GM08714 (cell line): ENCODE data around the gene BMP2K.

Source experiments
- H3K4me3 ChIP-seq: fragments of 200-500 bp; sonication (Bioruptor generic); 2 replicates; pipeline ENCODE4 v1.5.1; 2014; ENCODE audit warnings: mild to moderate bottlenecking, low read length, inconsistent platforms
- ZNF274 ChIP-seq: IDR thresholded peaks from 2 replicates; pipeline ENCODE4 v1.6.1; 2012; ENCODE audit warnings: mild to moderate bottlenecking, low read depth, low read length

Gene BMP2K

DNA sequence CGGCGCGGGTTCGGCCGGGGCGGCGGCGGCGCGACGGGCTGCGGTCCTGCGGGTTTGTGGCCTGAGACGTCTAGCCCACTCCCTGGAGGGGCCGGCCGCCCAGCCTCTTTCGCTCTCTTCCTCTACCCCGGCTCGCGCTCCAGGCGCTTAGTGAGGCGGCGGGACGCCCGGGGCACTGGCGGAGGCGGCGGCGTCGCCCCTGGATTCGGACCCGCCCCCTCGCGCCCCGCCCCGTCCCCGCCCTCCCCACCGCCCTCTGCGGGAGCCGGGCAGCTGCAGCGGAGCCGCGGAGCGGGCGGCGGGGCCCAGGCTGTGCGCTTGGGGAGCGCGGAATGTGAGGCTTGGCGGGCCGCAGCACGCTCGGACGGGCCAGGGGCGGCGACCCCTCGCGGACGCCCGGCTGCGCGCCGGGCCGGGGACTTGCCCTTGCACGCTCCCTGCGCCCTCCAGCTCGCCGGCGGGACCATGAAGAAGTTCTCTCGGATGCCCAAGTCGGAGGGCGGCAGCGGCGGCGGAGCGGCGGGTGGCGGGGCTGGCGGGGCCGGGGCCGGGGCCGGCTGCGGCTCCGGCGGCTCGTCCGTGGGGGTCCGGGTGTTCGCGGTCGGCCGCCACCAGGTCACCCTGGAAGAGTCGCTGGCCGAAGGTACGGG lies at the start of gene BMP2K:
TSS of gene BMP2K (plus strand) at position 272 of the 650 bp plus-strand sequence. CDS start at position 466, 194 bp downstream.
- peak within 1 kb of the TSS; percentile 87 for H3K4me3 ChIP-seq
- no peak for TF ChIP-seq ZNF274

DNA sequence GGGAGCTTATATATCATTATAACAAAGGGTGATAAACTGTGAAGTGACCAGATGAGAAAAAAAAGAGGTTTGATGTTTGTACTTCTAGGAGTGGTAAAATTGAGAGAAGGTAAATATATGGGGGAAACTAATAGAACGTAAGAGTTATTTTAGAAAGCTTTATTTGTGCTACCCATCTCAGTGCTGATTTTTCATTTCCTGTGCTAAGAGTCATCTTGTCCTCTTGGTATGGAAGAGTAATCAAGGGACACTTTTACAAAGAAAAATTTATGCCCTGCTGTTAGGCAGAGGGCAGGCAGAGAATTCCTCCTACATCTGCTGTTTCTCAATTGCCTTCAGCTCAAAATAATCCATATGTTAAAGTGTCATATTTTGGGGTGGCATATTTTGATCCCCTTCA lies 49.6 kb upstream of the BMP2K start:
- H3K4me3 ChIP-seq = no peak overlapping the region
- TF ChIP-seq ZNF274 = no peak

- no peak for TF ChIP-seq ZNF274
Observed at GRCh38 chr4:78732332-78733104, 43.6 kb upstream of the BMP2K start.

DNA sequence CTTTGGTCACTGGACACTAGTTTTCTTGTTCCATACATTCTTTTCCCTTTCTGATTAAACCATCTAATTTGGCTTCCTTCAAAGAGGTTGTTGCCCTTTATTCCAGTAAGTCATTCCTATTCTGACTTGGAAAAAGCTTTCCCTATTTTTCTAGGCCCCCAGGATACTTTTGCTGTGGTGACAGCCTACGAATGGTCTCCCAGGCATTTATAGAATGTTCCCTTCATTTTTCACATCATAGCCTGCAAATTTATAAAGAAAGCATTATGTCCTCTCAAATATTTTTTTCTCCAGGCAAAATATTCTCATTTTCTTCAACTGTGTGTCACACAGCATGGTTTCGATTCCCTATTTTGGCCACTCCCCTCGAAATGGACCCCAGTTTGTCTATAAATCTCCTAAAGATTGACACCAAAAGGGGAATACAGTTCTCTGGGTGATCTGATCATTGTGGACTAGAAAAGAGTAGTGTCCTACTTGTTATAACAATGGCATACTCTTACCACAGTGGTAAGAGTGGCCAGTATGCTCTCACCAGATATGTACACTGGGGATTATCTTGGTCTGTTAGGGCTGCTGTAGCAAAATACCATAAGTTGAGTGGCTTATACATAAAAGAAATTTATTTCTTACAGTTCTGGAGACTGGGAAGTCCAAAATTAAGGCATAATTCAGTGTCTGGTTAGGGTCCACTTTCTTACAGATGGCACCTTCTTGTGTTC lies 41.5 kb upstream of the BMP2K start:
- no peak overlapping the region for H3K4me3 ChIP-seq
- no peak for TF ChIP-seq ZNF274

More at GRCh38 chr4:78732332-78733104, 43.6 kb upstream of the BMP2K start:
- H3K4me3 ChIP-seq = no peak overlapping the region

DNA sequence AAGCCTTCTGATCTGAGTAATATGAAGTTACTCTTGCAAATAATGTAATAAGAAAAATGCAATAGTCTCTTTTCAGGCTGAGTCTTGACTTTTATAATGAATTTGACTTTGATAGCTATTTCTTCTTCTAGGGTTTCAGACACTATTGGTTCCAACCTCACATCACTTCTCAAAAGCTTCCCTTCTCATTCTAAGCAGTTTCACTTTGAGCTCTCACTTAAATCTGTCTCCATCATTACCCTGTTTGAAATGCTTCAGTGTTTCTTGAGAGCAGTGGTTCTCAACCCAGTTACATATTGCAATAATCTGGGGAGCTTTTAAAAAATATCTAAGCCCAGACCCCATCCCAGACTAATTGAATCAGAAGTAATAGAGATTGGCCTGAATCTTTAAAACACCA lies 40.5 kb upstream of the BMP2K start:
- no peak for TF ChIP-seq ZNF274
- H3K4me3 ChIP-seq = no peak overlapping the region

- no peak for TF ChIP-seq ZNF274
Observed at GRCh38 chr4:78737035-78737434, 39.1 kb upstream of the BMP2K start.

GRCh38 chr4:78737973-78738372 lies 38.2 kb upstream of the BMP2K start:
- no peak for TF ChIP-seq ZNF274
- no peak overlapping the region for H3K4me3 ChIP-seq

More at GRCh38 chr4:78737035-78737434, 39.1 kb upstream of the BMP2K start:
- H3K4me3 ChIP-seq = no peak overlapping the region

GRCh38 chr4:78742300-78742699 lies 33.9 kb upstream of the BMP2K start:
- no peak for TF ChIP-seq ZNF274
- H3K4me3 ChIP-seq = no peak overlapping the region

DNA sequence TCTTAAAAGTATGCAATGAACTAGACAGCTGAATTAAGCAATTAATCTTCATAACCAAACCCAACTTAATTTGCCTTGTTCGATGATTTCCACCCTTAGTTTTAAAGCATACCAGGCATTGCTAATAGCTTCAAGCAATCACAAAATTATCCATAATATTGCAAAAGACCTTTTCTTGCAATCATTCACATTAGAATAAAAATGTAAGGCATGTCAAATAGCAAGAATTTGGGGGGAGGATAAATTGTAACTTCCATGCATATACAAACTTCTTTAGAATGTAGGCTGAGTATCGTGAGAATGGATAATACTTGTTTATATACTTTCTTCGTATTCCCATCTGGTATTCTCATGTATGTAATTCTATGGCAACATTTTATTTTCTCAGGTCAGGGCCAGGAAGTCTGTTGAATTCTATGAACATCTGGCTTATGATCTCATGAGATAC lies 28.7 kb upstream of the BMP2K start:
- no peak for TF ChIP-seq ZNF274
- H3K4me3 ChIP-seq = no peak overlapping the region

DNA sequence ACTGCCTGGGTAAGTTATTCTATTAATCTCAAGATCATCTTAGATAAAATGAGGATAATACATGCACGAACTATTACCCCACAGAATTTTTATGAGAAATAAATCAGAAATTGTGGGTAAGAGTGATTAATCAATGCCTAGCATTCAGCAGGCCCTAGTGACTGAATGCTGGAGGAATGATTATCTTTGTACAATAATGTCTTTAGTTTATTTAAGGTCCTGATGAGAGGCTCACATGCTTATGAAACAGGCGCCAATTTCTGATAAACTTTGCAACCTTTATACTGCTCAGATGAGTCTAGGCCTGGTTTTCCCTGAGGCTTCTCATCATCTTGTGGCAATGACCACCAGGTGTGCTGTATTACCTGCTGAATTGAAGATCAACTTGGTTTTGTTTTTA lies 27.8 kb upstream of the BMP2K start:
- no peak for TF ChIP-seq ZNF274
- no peak overlapping the region for H3K4me3 ChIP-seq

GRCh38 chr4:78749258-78749971 lies 26.7 kb upstream of the BMP2K start:
- TF ChIP-seq ZNF274 = no peak
- H3K4me3 ChIP-seq = no peak overlapping the region

- no peak for TF ChIP-seq ZNF274
- H3K4me3 ChIP-seq = peak overlapping the region; percentile 56; the same call in 1 of the 2 replicates
Observed at GRCh38 chr4:78749972-78750727, 26.0 kb upstream of the BMP2K start.

DNA sequence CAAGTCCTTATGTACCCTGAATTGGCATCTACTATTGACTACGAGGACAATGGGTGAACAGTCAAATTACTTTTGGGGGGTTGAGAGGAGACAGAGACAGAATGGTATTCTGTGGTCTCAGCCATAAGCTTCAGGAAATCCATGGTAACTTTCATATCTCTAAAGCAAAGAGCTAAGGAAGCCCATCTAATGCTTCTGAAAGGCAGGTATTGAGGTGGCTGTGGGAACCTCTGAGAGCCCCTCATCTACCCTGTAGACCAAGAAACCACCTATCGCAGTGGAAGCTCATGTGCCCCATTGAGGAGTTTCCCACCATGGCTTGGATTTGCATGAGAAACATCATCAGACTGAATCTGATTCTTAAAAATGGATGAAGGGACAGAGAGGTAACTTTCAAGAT lies 23.1 kb upstream of the BMP2K start:
- no peak for TF ChIP-seq ZNF274
- H3K4me3 ChIP-seq = no peak overlapping the region
